SU-DHL-6 (cell line): ENCODE measurements around the gene RPL22.

Experiments
- H2AFZ ChIP-seq: fragments of 200-600 bp; sonication (generic); 2 replicates; pipeline ENCODE4 v1.6.1; 2014; ENCODE audit warnings: low read depth, mild to moderate bottlenecking, moderate library complexity, mixed read lengths, antibody characterized with exemption, low read length; ENCODE audit not compliant: severe bottlenecking
- H3F3A ChIP-seq: fragments of 200-600 bp; shearing (Covaris generic); 2 replicates; pipeline ENCODE4 v1.6.0; 2016; ENCODE audit warnings: antibody characterized with exemption, mild to moderate bottlenecking; ENCODE audit not compliant: insufficient read depth
- H3K27ac ChIP-seq: fragments of 200-600 bp; sonication (generic); 2 replicates; pipeline ENCODE4 v1.5.1; 2016; ENCODE audit warnings: low read depth, mild to moderate bottlenecking, low read length, moderate library complexity, mixed read lengths
- H3K27me3 ChIP-seq: fragments of 200-600 bp; sonication (generic), shearing (Covaris generic); 2 replicates; pipeline ENCODE4 v1.6.0; 2014; ENCODE audit warnings: mild to moderate bottlenecking, low read length
- H3K36me3 ChIP-seq: fragments of 200-600 bp; sonication (generic); 2 replicates; pipeline ENCODE4 v1.6.1; 2014; ENCODE audit warnings: mild to moderate bottlenecking, low read length, mixed read lengths
- H3K4me2 ChIP-seq: fragments of 300-600, 200-600 bp; shearing (Covaris generic), sonication (generic); 2 replicates; pipeline ENCODE4 v1.6.0; 2014; ENCODE audit warnings: low read length, low read depth, mild to moderate bottlenecking; ENCODE audit not compliant: poor library complexity, severe bottlenecking
- H3K4me3 ChIP-seq: fragments of 200-600 bp; sonication (generic); 2 replicates; pipeline ENCODE4 v1.5.1; 2014; ENCODE audit warnings: antibody characterized with exemption, low read length, mild to moderate bottlenecking, mixed read lengths; ENCODE audit not compliant: insufficient read depth, poor library complexity, severe bottlenecking
- H3K79me2 ChIP-seq: fragments of 200-600 bp; sonication (generic); 2 replicates; pipeline ENCODE4 v1.6.1; 2014; ENCODE audit warnings: mild to moderate bottlenecking, low read length, moderate library complexity; ENCODE audit not compliant: insufficient read depth
- H3K9ac ChIP-seq: fragments of 200-600 bp; sonication (generic); 2 replicates; pipeline ENCODE4 v1.7.0; 2014; ENCODE audit warnings: mild to moderate bottlenecking, low read length
- H3K9me2 ChIP-seq: fragments of 200-600 bp; sonication (generic); replicated peaks from 2 replicates; pipeline ENCODE4 v1.6.1; 2014; ENCODE audit warnings: low read length; ENCODE audit not compliant: insufficient read depth
- H3K9me3 ChIP-seq: fragments of 200-600 bp; sonication (generic); 2 replicates; pipeline ENCODE4 v1.6.1; 2014; ENCODE audit warnings: low read length, mixed read lengths; ENCODE audit not compliant: insufficient read depth
- H4K20me1 ChIP-seq: fragments of 200-600 bp; sonication (generic); 2 replicates; pipeline ENCODE4 v1.6.1; 2014; ENCODE audit warnings: low read depth, mild to moderate bottlenecking, antibody characterized with exemption, low read length, moderate library complexity, mixed read lengths
- CTCF ChIP-seq: fragments of 200-600 bp; sonication (generic); IDR thresholded peaks from one replicate; pipeline ENCODE4 v1.5.1; 2017; ENCODE audit warnings: antibody characterized with exemption, mild to moderate bottlenecking, low read length, moderate library complexity; ENCODE audit not compliant: insufficient read depth, poor library complexity, severe bottlenecking
- EZH2phosphoT487 ChIP-seq: fragments of 200-600 bp; sonication (generic), shearing (Covaris generic); conservative IDR thresholded peaks from 2 replicates; pipeline ENCODE4 v1.6.1; 2018; ENCODE audit warnings: mild to moderate bottlenecking, antibody characterized with exemption, low read length, moderate library complexity, mixed read lengths

The RPL22 gene

GRCh38 chr1:6140413-6140812 is 59.0 kb downstream of the RPL22 start:
- Histone ChIP-seq H3K27me3 (no peaks in the 10 kb centered on the region), H3F3A (no peaks in the 10 kb centered on the region), H4K20me1 (no peaks in the 10 kb centered on the region), H3K27ac (no peak overlapping the region), H3K4me3 (no peak overlapping the region), H3K79me2 (no peaks in the 10 kb centered on the region), H3K4me2 (no peak overlapping the region), H3K9me2 (no peaks in the 10 kb centered on the region), H3K36me3 (no peaks in the 10 kb centered on the region), H3K9ac (no peak overlapping the region), H3K9me3 (no peaks in the 10 kb centered on the region), H2AFZ (no peak overlapping the region)
- no peak for TF ChIP-seq CTCF
- TF ChIP-seq EZH2phosphoT487 = no peak

- no peak for TF ChIP-seq EZH2phosphoT487
- no peak for TF ChIP-seq CTCF
- Histone ChIP-seq H2AFZ (no peak overlapping the region), H3K4me3 (no peak overlapping the region), H3K9ac (no peak overlapping the region), H3K27me3 (no peaks in the 10 kb centered on the region), H4K20me1 (no peaks in the 10 kb centered on the region), H3K9me2 (no peaks in the 10 kb centered on the region), H3K79me2 (no peaks in the 10 kb centered on the region), H3K9me3 (no peaks in the 10 kb centered on the region), H3F3A (no peaks in the 10 kb centered on the region), H3K36me3 (no peaks in the 10 kb centered on the region), H3K4me2 (no peak overlapping the region), H3K27ac (no peak overlapping the region)
These were observed 61.6 kb downstream of the RPL22 start for GRCh38 chr1:6137758-6138157.

- no peaks in the 10 kb centered on the region for H3K27me3 ChIP-seq
- no peaks in the 10 kb centered on the region for H3K9me2 ChIP-seq
- no peak overlapping the region for H3K27ac ChIP-seq
- H4K20me1 ChIP-seq = no peaks in the 10 kb centered on the region
- no peaks in the 10 kb centered on the region for H3F3A ChIP-seq
- no peak overlapping the region for H3K4me2 ChIP-seq
- no peak overlapping the region for H3K9ac ChIP-seq
- H3K36me3 ChIP-seq = no peaks in the 10 kb centered on the region
- TF ChIP-seq CTCF = no peak
- no peak for TF ChIP-seq EZH2phosphoT487
- H2AFZ ChIP-seq = no peak overlapping the region
- no peak overlapping the region for H3K4me3 ChIP-seq
- H3K9me3 ChIP-seq = 0 out of 2 replicates have a peak, but pooled peaks cover 5% of the 10 kb centered on the region
- H3K79me2 ChIP-seq = no peaks in the 10 kb centered on the region
These were observed 62.7 kb downstream of the RPL22 start for GRCh38 chr1:6136516-6137220.
